SK-N-SH treated with all-trans-retinoic acid at 6 μM for 48 hours (cell line): Measurements from ENCODE around the gene GOLT1A.

Experiments used
- BACH2 ChIP-seq: fragments of 250-450 bp; sonication (Bioruptor Pico); IDR thresholded peaks from 2 replicates; pipeline ENCODE4 v1.9.0; 2021; ENCODE audit warnings: mild to moderate bottlenecking, borderline replicate concordance
- CSDC2 ChIP-seq: fragments of 250-450 bp; sonication (Bioruptor Pico); IDR thresholded peaks from 2 replicates; pipeline ENCODE4 v1.5.0; 2020; ENCODE audit warnings: mild to moderate bottlenecking, moderate library complexity
- ESRRG ChIP-seq: fragments of 250-450 bp; sonication (Bioruptor Pico); IDR thresholded peaks from 2 replicates; pipeline ENCODE4 v1.6.1; 2021; ENCODE audit warnings: mild to moderate bottlenecking
- GLIS3 ChIP-seq: fragments of 250-450 bp; sonication (Bioruptor Pico); IDR thresholded peaks from 2 replicates; pipeline ENCODE4 v1.5.0; 2020; ENCODE audit warnings: mild to moderate bottlenecking, moderate library complexity
- ISL1 ChIP-seq: fragments of 250-450 bp; sonication (Bioruptor Pico); IDR thresholded peaks from 2 replicates; pipeline ENCODE4 v2.1.2; 2022; ENCODE audit warnings: mild to moderate bottlenecking, moderate library complexity
- ZC3H10 ChIP-seq: fragments of 250-450 bp; sonication (Bioruptor Pico); IDR thresholded peaks from 2 replicates; pipeline ENCODE4 v1.5.1; 2021; ENCODE audit warnings: mild to moderate bottlenecking, moderate library complexity
- ZFP3 ChIP-seq: fragments of 250-450 bp; sonication (Bioruptor Pico); IDR thresholded peaks from 2 replicates; pipeline ENCODE4 v1.5.0; 2020; ENCODE audit warnings: mild to moderate bottlenecking, moderate library complexity
- ZFP30 ChIP-seq: fragments of 450-650 bp; formaldehyde crosslinking; IDR thresholded peaks from 2 replicates; pipeline ENCODE4 v1.5.0; 2022; ENCODE audit warnings: mild to moderate bottlenecking, moderate library complexity
- TF ChIP-seq, protein P1 (sequence below): fragments of 250-450 bp; sonication (Bioruptor Pico); IDR thresholded peaks from 2 replicates; pipeline ENCODE4 v1.8.0; 2020; ENCODE audit warnings: mild to moderate bottlenecking, moderate library complexity, borderline replicate concordance
- TF ChIP-seq, protein P2 (sequence below): fragments of 250-450 bp; sonication (Bioruptor Pico); IDR thresholded peaks from 2 replicates; pipeline ENCODE4 v1.5.1; 2021; ENCODE audit warnings: mild to moderate bottlenecking, moderate library complexity
- TF ChIP-seq, protein P3 (sequence below): fragments of 250-450 bp; sonication (Bioruptor Pico); IDR thresholded peaks from 2 replicates; pipeline ENCODE4 v1.5.1; 2020; ENCODE audit warnings: low read depth, mild to moderate bottlenecking, moderate library complexity
- TF ChIP-seq, protein P4 (sequence below): fragments of 250-450 bp; sonication (Bioruptor Pico); IDR thresholded peaks from 2 replicates; pipeline ENCODE4 v1.8.0; 2021; ENCODE audit warnings: low read depth, mild to moderate bottlenecking, moderate library complexity, borderline replicate concordance

DNA sequence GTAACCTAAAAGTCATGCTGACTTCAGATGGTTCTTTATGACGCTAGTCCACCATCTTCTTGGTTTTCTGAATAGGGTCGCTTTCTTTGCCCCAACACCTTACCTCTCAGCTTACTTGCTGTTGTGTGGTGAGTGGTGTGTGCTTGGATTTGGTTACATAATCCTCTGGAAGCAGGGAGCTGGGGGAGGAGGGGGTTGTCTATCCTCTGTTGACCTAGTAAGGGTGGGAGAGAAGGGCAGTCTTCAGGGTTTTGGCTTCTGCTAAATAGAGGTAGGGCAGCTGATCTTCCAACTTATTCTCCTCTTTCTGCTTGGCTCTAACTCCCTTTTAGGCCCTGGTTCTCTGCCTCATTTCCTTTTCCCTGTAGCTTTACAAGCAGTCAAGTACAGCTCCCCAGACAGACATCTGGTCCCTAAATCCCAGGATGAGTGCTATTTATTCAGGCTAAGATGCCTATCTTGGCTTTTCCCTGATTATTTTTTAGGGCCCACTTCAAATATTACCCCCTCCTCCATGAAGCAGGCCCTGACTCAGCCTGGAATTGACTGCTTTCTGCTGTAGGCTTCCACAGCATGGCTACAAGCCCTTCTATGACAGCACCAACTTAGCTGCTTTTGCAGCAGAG, 41.3 kb downstream of the GOLT1A start:
- TF ChIP-seq, protein P1, sequence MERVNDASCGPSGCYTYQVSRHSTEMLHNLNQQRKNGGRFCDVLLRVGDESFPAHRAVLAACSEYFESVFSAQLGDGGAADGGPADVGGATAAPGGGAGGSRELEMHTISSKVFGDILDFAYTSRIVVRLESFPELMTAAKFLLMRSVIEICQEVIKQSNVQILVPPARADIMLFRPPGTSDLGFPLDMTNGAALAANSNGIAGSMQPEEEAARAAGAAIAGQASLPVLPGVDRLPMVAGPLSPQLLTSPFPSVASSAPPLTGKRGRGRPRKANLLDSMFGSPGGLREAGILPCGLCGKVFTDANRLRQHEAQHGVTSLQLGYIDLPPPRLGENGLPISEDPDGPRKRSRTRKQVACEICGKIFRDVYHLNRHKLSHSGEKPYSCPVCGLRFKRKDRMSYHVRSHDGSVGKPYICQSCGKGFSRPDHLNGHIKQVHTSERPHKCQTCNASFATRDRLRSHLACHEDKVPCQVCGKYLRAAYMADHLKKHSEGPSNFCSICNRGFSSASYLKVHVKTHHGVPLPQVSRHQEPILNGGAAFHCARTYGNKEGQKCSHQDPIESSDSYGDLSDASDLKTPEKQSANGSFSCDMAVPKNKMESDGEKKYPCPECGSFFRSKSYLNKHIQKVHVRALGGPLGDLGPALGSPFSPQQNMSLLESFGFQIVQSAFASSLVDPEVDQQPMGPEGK (CRISPR knock-in tag), result no peak
- TF ChIP-seq ZFP3, result no peak
- no peak for TF ChIP-seq ZFP30
- no peak for TF ChIP-seq ESRRG
- TF ChIP-seq ISL1 (CRISPR knock-in tag), result no peak
- TF ChIP-seq ZC3H10 (CRISPR knock-in tag), result no peak
- TF ChIP-seq, protein P2, sequence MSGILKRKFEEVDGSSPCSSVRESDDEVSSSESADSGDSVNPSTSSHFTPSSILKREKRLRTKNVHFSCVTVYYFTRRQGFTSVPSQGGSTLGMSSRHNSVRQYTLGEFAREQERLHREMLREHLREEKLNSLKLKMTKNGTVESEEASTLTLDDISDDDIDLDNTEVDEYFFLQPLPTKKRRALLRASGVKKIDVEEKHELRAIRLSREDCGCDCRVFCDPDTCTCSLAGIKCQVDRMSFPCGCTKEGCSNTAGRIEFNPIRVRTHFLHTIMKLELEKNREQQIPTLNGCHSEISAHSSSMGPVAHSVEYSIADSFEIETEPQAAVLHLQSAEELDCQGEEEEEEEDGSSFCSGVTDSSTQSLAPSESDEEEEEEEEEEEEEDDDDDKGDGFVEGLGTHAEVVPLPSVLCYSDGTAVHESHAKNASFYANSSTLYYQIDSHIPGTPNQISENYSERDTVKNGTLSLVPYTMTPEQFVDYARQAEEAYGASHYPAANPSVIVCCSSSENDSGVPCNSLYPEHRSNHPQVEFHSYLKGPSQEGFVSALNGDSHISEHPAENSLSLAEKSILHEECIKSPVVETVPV (CRISPR knock-in tag), result no peak
- no peak for TF ChIP-seq GLIS3 (CRISPR knock-in tag)
- no peak for TF ChIP-seq BACH2 (CRISPR knock-in tag)
- TF ChIP-seq, protein P3, sequence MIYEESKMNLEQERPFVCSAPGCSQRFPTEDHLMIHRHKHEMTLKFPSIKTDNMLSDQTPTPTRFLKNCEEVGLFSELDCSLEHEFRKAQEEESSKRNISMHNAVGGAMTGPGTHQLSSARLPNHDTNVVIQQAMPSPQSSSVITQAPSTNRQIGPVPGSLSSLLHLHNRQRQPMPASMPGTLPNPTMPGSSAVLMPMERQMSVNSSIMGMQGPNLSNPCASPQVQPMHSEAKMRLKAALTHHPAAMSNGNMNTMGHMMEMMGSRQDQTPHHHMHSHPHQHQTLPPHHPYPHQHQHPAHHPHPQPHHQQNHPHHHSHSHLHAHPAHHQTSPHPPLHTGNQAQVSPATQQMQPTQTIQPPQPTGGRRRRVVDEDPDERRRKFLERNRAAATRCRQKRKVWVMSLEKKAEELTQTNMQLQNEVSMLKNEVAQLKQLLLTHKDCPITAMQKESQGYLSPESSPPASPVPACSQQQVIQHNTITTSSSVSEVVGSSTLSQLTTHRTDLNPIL (CRISPR knock-in tag), result no peak
- TF ChIP-seq, protein P4, sequence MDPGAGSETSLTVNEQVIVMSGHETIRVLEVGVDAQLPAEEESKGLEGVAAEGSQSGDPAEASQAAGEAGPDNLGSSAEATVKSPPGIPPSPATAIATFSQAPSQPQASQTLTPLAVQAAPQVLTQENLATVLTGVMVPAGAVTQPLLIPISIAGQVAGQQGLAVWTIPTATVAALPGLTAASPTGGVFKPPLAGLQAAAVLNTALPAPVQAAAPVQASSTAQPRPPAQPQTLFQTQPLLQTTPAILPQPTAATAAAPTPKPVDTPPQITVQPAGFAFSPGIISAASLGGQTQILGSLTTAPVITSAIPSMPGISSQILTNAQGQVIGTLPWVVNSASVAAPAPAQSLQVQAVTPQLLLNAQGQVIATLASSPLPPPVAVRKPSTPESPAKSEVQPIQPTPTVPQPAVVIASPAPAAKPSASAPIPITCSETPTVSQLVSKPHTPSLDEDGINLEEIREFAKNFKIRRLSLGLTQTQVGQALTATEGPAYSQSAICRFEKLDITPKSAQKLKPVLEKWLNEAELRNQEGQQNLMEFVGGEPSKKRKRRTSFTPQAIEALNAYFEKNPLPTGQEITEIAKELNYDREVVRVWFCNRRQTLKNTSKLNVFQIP (CRISPR knock-in tag), result no peak
- TF ChIP-seq CSDC2 (CRISPR knock-in tag), result no peak
